Activated naive CD4-positive, alpha-beta T cell treated with anti-CD3 and anti-CD28 coated beads, Interleukin-2, amount 10 ng/mL, durations not matched to agents 7 days and 5 days (primary cell): ENCODE results near the gene DOK1.

ENCODE experiments used
- CTCF ChIA-PET: fragments of 350-600 bp; sonication (Branson Sonifier 250); formaldehyde crosslinking; loops from one replicate; lab custom pipeline; 2021; ENCODE audit warnings: antibody characterized with exemption; lab: Charles Lee
- DNase-seq: peaks from one replicate; pipeline ENCODE4 v3.0.0-alpha.2; 2020
- H3K27ac Mint-ChIP-seq: one replicate; pipeline ENCODE4 v1.8.0; 2021; ENCODE audit warnings: mild to moderate bottlenecking, moderate library complexity, mixed read lengths
- H3K27me3 Mint-ChIP-seq: one replicate; pipeline ENCODE4 v1.8.0; 2021; ENCODE audit warnings: mild to moderate bottlenecking, mixed read lengths
- H3K36me3 Mint-ChIP-seq: one replicate; pipeline ENCODE4 v1.8.0; 2021; ENCODE audit warnings: mixed read lengths
- H3K4me1 Mint-ChIP-seq: one replicate; pipeline ENCODE4 v1.8.0; 2021; ENCODE audit warnings: mixed read lengths
- H3K4me3 Mint-ChIP-seq: one replicate; pipeline ENCODE4 v1.8.0; 2021; ENCODE audit warnings: mild to moderate bottlenecking, moderate library complexity, mixed read lengths
- H3K9me3 Mint-ChIP-seq: one replicate; pipeline ENCODE4 v1.8.0; 2021; ENCODE audit warnings: mixed read lengths

Gene DOK1

GRCh38 chr2:74548285-74548899, 6.1 kb upstream of the DOK1 start:
- Mint-ChIP-seq H3K4me1 (peaks cover 18% of the 10 kb centered on the region), H3K9me3 (no peaks in the 10 kb centered on the region), H3K36me3 (no peaks in the 10 kb centered on the region), H3K27me3 (peaks cover 96% of the 10 kb centered on the region), H3K4me3 (peak overlapping the region; percentile 66), H3K27ac (no peak overlapping the region)
- DNase-seq: no peak
- CTCF ChIA-PET: interaction anchor here (1.3 kb wide), 1 partner anchor 39 kb away, joined by 3 read pairs; no protein-coding TSS in a partner anchor

GRCh38 chr2:74548900-74549826, 5.4 kb upstream of the DOK1 start:
- peak; percentile 43 for DNase-seq
- Mint-ChIP-seq H3K27me3 (peaks cover 93% of the 10 kb centered on the region), H3K27ac (no peak overlapping the region), H3K36me3 (no peaks in the 10 kb centered on the region), H3K9me3 (no peaks in the 10 kb centered on the region), H3K4me3 (peak overlapping the region; percentile 53), H3K4me1 (peaks cover 20% of the 10 kb centered on the region)
- CTCF ChIA-PET: interaction anchor here (1.3 kb wide), 1 partner anchor 38 kb away, joined by 3 read pairs; no protein-coding TSS in a partner anchor

GRCh38 chr2:74550231-74550630, 4.3 kb upstream of the DOK1 start:
- no peaks in the 10 kb centered on the region for H3K9me3 Mint-ChIP-seq

GRCh38 chr2:74551530-74551929, 3.0 kb upstream of the DOK1 start:
- peaks cover 75% of the 10 kb centered on the region for H3K27me3 Mint-ChIP-seq
- no peak overlapping the region for H3K4me3 Mint-ChIP-seq
- CTCF ChIA-PET: interaction anchor here (0.8 to 1.8 kb wide), 5 partner anchors 19 to 36 kb away, joined by 3 to 7 read pairs (median 4); no protein-coding TSS in a partner anchor
- peaks cover 32% of the 10 kb centered on the region for H3K4me1 Mint-ChIP-seq
- H3K9me3 Mint-ChIP-seq: no peaks in the 10 kb centered on the region
- DNase-seq: no peak
- H3K27ac Mint-ChIP-seq: no peak overlapping the region
- peaks cover 5% of the 10 kb centered on the region for H3K36me3 Mint-ChIP-seq

More at GRCh38 chr2:74550231-74550630, 4.3 kb upstream of the DOK1 start:
- CTCF ChIA-PET: interaction anchor here (1.0 to 1.8 kb wide), 3 partner anchors 21 to 38 kb away, joined by 3 to 7 read pairs (median 4); no protein-coding TSS in a partner anchor
- Mint-ChIP-seq H3K27ac (no peak overlapping the region), H3K4me3 (peak overlapping the region; percentile 2), H3K4me1 (peaks cover 23% of the 10 kb centered on the region), H3K27me3 (peaks cover 87% of the 10 kb centered on the region), H3K36me3 (peaks cover 1% of the 10 kb centered on the region)
- DNase-seq: no peak

GRCh38 chr2:74551942-74552913, 2.3 kb upstream of the DOK1 start:
- DNase-seq: no peak
- Mint-ChIP-seq H3K9me3 (no peaks in the 10 kb centered on the region), H3K27me3 (peaks cover 68% of the 10 kb centered on the region), H3K4me1 (peaks cover 34% of the 10 kb centered on the region), H3K36me3 (peaks cover 11% of the 10 kb centered on the region), H3K27ac (peak overlapping the region; percentile 43), H3K4me3 (peak overlapping the region; percentile 55)
- CTCF ChIA-PET: interaction anchor here (0.8 to 1.8 kb wide), 3 partner anchors 20 to 35 kb away, joined by 4 read pairs; no protein-coding TSS in a partner anchor

- DNase-seq: no peak
- H3K4me1 Mint-ChIP-seq: peaks cover 36% of the 10 kb centered on the region
- H3K4me3 Mint-ChIP-seq: peak overlapping the region; percentile 65
- CTCF ChIA-PET: no interaction called here
- H3K9me3 Mint-ChIP-seq: no peaks in the 10 kb centered on the region
- H3K27ac Mint-ChIP-seq: peak overlapping the region; percentile 77
- H3K36me3 Mint-ChIP-seq: peaks cover 13% of the 10 kb centered on the region
- H3K27me3 Mint-ChIP-seq: peaks cover 59% of the 10 kb centered on the region
These were observed 1.4 kb upstream of the DOK1 start for GRCh38 chr2:74552914-74553811.

GRCh38 chr2:74554820-74555531, 456 bp downstream of the DOK1 start:
- Mint-ChIP-seq H3K27me3 (peaks cover 44% of the 10 kb centered on the region), H3K36me3 (peaks cover 13% of the 10 kb centered on the region), H3K4me1 (peaks cover 27% of the 10 kb centered on the region), H3K4me3 (peak overlapping the region; percentile 94), H3K9me3 (no peaks in the 10 kb centered on the region), H3K27ac (peak overlapping the region; percentile 89)
- peak; percentile 64 for DNase-seq
- CTCF ChIA-PET: interaction anchor here (1.8 kb wide), 1 partner anchor 34 kb away, joined by 5 read pairs; no protein-coding TSS in a partner anchor

- Mint-ChIP-seq H3K4me1 (peaks cover 33% of the 10 kb centered on the region), H3K9me3 (no peaks in the 10 kb centered on the region), H3K27ac (peak overlapping the region; percentile 89), H3K4me3 (peak overlapping the region; percentile 94), H3K36me3 (peaks cover 13% of the 10 kb centered on the region), H3K27me3 (peaks cover 44% of the 10 kb centered on the region)
- DNase-seq: no peak
- CTCF ChIA-PET: interaction anchor here (0.9 to 3.6 kb wide), 3 partner anchors 29 to 33 kb away, joined by 3 to 11 read pairs (median 5); no protein-coding TSS in a partner anchor
These were observed 1.1 kb downstream of the DOK1 start for GRCh38 chr2:74555610-74556103.

GRCh38 chr2:74556159-74556558, 1.6 kb downstream of the DOK1 start:
- Mint-ChIP-seq H3K36me3 (peaks cover 13% of the 10 kb centered on the region), H3K4me1 (peaks cover 33% of the 10 kb centered on the region), H3K9me3 (no peaks in the 10 kb centered on the region), H3K27me3 (peaks cover 42% of the 10 kb centered on the region), H3K27ac (peak overlapping the region; percentile 30), H3K4me3 (peak overlapping the region; percentile 94)
- CTCF ChIA-PET: interaction anchor here (0.9 to 3.6 kb wide), 3 partner anchors 29 to 33 kb away, joined by 3 to 11 read pairs (median 5); no protein-coding TSS in a partner anchor
- no peak for DNase-seq

- H3K36me3 Mint-ChIP-seq: peaks cover 13% of the 10 kb centered on the region
- peaks cover 43% of the 10 kb centered on the region for H3K27me3 Mint-ChIP-seq
- H3K4me3 Mint-ChIP-seq: peak overlapping the region; percentile 94
- peaks cover 33% of the 10 kb centered on the region for H3K4me1 Mint-ChIP-seq
- no peaks in the 10 kb centered on the region for H3K9me3 Mint-ChIP-seq
- CTCF ChIA-PET: interaction anchor here (0.9 to 3.6 kb wide), 2 partner anchors 28 to 31 kb away, joined by 3 to 11 read pairs; no protein-coding TSS in a partner anchor
- DNase-seq: no peak
- H3K27ac Mint-ChIP-seq: peak overlapping the region; percentile 69
These were observed 2.4 kb downstream of the DOK1 start for GRCh38 chr2:74556831-74557370.
